DMS153 treated with DMSO at 0.1 percent for 48 hours (cell line): Measurements from ENCODE around the gene CDH3.
"Not testable (repeated sequence)": the region's sequence is repeated elsewhere in the genome, so short reads cannot be mapped to it uniquely, and the experiment has no call there.

Experiments
- DNase-seq: peaks from one replicate; lab custom pipeline; 2025; ENCODE audit not compliant: unreplicated experiment; lab: John Stamatoyannopoulos, UW

The CDH3 gene

GRCh38 chr16:68698091-68698490 is 53.0 kb downstream of the CDH3 start:
- no peak for DNase-seq

DNA sequence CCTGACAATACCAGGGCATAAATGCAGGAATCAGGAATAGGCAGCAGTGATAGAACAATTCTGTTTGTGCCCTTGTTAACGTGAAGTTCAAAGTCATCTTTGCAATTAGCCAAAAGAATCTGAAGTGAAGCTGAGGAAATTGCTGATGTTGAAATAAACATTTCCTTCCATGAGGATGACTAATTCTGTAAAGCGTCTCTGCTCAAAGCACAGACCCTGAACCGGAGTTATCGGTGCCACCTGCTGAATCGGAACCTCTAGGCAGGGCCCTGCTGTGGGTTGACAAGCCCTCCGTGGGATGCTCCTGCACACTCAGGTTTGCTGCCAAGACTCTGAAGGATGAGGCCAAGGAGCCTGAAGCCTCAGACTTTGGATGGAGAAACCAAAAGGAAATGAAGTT is 55.0 kb downstream of the CDH3 start:
- no peak for DNase-seq

- DNase-seq = no peak
Observed at GRCh38 chr16:68700831-68701230, 55.7 kb downstream of the CDH3 start.

DNA sequence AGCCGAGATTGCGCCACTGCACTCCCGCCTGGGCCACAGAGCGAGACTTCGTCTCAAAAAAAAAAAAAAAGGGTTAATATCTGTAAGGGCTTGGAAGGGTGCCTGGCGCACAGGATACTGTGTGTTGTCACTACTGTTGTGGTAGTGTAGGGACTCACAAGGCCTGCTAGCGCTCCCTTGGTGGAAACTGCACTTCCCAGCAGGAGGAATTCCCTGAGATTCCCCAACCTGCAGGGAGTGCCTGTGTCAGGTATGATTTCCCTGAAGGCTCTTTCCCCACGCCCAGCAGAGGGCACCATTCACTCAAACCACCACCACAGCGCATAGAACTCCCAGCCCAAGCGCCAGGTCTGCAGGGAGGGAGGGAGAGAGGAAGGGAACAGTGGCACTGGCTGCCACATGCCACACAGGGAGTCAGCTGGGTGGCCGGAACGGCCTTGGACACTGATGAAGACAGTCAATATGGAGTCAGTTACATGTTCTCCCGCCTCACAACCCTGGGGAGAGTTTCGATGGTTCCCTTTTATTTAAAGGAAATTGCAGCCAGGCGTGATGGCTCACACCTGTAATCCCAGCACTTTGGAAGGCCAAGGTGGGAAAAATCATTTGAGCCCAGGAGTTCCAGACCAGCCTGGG is 59.2 kb downstream of the CDH3 start:
- DNase-seq = peak; percentile 56

GRCh38 chr16:68707340-68708152 is 62.4 kb downstream of the CDH3 start:
- peak; percentile 35 for DNase-seq

DNA sequence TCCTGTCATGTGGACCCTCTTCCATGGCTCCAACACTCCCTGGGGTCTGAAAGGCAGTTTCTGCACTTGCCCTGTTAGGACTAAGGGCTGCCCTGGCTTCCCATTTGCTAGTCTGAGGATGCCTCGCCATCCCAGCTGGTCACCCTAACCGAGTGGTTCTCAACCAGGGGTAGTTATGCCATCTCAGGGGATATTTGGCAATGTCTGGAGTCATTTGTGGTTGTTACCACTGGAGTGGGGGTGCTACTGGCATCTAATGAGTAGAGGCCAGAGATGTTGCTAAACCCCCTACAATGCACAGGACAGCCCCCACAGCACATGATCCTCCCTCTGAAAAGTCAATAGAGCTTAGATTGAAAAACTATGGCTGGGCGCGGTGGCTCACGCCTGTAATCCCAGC is 65.1 kb downstream of the CDH3 start:
- no peak for DNase-seq

- no peak for DNase-seq
Observed at GRCh38 chr16:68711421-68712139, 66.5 kb downstream of the CDH3 start.

DNA sequence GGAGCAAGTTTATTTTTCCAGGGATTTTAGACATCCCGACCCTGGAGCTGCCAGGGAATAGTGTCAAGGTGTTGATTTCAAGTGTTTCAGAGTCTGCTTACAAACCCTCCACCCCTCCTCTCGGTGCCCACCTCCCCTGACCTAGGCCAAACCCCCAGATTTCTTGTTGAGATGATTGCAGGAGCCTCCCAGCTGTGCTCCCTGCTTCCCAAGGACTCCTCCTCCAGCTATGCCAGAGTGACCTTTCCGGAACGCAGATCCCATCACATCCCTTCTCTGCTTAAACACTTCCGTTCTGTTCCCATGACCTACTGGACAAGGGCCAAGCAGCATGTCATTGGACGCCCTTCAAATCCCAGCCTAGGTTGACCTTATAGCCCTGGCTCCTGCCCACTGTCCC is 68.3 kb downstream of the CDH3 start:
- DNase-seq = no peak

DNA sequence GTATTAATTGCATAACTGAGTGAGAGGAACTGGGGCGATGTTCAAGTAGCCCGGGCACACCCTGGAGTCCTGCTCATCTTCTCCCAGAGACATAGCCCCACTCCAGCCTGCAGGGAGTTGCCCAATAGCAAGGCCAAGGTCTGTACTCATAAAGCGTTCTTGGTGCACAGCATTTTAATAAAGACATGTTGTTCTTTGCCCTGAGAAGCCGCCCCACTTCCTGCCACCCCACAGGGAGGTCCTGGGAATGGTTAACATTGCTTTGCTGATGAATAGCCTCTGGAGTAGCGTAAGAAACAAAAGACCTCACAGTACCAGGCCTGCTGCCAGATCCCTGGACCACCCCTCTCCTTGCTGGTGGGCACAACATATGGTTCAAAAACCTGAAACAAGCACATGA is 70.4 kb downstream of the CDH3 start:
- DNase-seq = no peak

DNA sequence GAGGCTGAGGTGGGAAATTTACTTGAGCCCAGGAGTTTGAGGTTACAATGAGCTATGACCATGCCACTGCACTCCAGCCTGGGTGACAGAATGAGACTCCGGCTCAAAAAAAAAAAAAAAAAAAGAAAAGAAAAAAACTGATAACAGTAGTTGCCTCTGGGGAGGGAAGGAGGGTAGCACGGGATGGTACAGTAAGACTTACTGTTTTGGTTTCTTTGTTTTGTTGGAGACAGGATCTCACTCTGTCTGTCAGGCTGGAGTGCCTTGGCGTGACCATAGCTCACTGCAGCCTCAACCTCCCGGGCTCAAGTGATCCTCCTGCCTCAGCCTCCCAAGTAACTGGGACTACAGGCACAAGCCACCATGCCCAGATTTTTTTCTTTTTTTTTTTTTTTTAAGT is 71.4 kb downstream of the CDH3 start:
- DNase-seq = not testable (repeated sequence)

DNA sequence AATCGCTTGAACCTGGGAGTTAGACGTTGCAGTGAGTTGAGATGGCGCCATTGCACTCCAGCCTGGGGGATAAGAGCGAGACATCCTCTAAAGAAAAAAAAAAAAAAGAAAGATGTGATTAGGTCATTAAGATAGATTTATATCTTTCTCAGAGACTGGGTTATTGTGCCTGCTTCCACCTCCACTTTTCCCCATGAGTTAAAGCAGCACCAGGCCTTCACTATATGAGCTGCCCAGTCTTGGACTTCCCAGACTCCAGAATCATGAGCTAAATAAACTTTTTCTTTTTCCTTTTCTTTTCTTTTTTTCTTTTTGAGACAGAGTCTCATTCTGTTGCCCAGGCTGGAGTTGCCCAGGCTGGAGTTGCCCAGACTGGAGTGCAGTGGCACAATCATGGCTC is 72.6 kb downstream of the CDH3 start:
- DNase-seq = no peak

DNA sequence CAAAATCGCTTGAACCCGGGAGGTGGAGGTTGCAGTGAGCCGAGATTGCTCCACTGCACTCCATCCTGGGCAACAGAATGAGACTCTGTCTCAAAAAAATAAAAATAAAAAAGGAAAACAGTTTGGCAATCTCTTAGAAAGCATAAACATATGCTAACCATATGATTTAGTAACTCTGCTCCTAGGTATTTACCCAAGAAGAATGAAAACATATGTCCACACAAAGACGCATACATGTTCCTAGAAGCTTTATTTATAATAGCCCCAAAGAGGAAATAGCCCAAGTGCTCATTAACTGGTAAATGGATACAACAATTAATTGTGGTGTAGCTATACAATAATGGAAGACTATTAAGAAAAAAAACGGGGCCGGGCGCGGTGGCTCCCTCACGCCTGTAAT is 73.5 kb downstream of the CDH3 start:
- DNase-seq = no peak

DNA sequence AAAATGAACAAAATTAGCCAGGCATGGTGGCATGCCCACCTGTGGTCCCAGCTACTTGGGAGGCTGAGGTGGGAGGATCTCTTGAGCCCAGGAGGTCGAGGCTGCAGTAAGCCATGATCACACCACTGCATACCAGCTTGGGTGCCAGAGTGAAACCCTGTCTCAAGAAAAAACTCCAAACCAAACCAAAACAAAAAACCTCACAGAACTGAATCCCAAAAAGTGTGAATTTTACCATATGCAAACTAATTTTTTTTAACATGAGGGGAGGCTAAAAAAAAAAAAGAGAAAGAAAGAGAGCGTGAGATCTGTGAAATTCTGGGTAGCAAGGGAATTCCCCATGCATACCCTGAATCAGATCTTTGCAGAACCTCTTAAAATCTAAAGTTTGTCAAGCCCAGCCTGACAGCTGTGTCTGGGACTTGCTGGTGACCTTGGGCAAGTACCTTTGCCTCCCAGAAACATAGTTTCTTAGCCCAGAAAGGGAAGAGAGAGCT is 74.9 kb downstream of the CDH3 start:
- DNase-seq = no peak

DNA sequence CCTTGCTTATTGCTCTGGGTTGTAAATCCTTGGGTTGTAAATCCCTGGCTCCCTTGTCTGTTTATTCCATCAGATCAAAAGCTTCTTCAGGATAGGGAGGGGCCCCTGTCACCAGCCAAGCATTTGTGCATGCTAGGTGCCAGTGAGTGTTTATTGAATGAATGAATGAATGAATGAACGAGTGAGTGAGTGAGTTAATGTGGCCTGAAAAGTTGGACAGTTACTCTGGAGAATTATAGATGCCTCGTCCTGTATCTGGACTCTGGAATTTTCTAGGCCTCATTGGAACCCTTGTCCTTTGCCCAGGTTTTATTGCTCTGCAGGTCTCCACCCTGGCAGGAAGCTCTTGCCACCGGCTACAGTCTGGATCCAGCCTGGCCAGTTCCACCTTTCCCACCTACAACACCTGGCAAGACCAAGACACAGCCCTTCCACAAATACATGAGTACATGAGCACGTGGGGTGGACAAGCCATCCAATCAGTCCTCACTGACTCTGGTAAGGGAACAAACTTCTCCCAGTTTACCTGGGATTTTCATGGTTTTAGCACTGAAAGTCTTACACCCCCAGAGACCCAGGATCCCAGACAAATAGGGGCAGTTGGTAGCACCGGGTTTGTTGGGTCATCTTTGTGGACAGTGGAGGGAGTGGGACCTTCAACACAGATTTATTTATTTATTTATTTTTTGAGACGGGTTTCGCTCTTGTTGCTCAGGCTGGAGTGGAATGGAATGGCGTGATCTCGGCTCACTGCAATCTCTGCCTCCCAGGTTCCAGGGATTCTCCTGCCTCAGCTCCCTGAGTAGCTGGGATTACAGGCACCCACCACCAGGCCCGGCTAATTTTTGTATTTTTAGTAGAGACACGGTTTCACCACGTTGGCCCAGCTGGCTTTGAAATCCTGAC is 77.3 kb downstream of the CDH3 start:
- DNase-seq = no peak

DNA sequence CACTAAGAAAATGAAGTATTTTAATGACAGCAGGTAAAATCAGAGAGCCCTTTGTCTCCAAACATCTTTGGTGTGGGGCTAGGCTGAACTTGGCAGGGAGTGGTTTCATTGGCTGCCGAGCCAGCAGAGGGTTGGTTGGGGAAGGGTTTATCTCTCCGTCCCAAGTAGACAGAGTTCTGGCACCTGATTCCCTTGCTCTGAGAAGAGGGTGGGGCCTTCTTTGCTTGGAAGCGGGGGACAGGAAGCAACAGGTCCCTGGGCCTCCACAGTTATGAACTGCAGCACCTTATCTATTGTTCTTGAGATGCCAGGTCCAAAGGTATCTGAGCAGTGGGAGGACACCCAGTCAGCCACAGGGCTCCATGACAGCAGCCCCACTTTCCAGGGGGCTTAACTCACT is 79.7 kb downstream of the CDH3 start:
- DNase-seq = no peak

- no peak for DNase-seq
Observed at GRCh38 chr16:68728523-68728922, 83.4 kb downstream of the CDH3 start.

- no peak for DNase-seq
Observed at GRCh38 chr16:68731637-68732036, 86.5 kb downstream of the CDH3 start.

DNA sequence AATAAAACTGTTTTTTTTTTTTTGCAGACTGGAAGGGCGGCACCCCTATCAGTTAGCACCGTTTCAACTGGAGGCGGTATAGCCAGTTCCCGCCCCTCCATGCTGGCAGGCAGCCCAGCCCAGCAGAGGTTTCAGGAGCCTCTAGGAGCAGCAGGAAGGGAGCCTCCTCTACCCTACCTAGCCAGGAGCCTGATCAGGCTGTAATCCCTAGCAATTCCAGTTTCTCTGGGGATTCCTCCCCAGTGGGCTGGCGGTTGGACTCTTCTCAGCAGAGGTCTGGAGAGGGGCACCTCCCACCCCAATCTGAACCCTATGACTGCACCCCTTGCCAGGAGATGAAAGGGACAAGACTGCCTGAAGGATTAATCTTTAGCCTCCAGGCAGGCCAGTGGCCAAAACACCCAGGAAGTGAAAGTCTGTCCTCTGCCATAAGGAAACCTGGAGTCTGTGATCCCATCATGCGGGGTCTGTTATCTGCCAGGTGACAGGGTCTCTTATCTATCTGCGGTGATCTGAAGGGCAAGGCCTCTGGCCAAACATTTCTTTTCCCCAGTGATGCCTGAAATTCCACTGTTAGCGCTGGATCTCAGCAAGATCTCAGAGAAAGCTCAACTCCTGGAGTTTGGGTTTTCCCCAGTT is 87.1 kb downstream of the CDH3 start:
- DNase-seq = no peak

- DNase-seq = no peak
Observed at GRCh38 chr16:68732741-68733399, 87.8 kb downstream of the CDH3 start.

- no peak for DNase-seq
Observed at GRCh38 chr16:68733570-68733969, 88.5 kb downstream of the CDH3 start.
